ENCODE measurements around the gene GBF1. TPM values are rescaled to one million over a fixed set of nuclear protein-coding genes. Genes with fewer than 3 reads are reported as not detected.

GBF1 gene
- total RNA-seq, 2 experiments from 2014 or later: 28.8 to 30.9 TPM

DNA sequence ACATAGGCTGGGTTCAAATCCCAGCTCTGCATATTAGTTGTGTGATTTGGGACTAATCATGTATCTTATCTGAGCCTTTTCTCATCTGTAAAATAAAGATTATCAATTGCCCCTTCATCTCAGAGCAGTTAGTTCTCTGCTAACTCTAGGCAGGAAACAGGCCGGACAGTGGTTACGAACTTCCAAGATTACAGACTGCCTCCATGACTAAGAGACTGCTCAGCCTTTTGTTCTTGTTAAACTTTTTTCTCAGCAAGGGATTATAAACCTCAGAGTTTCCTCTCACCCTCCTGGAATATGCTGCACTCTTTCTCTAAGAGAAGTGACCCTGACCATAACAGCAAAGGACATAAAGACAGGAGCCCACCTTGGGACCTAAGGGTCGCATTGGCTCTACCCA lies 97.6 kb downstream of the GBF1 start:
- Mint-ChIP-seq H3K27me3 (no peaks in the 10 kb centered on the region), H3K9me3 (no peaks in the 10 kb centered on the region), H3K27ac (no peak overlapping the region), H3K4me1 (ENCODE audit: low read depth) (peaks cover 6% of the 10 kb centered on the region), H3K4me3 (no peak overlapping the region), H3K36me3 (ENCODE audit: low read depth) (peaks cover 40% of the 10 kb centered on the region)
- ATAC-seq (ENCODE audit: poor library complexity) (no peak), DNase-seq (no peak)
- H3K9me3 ChIP-seq (ENCODE audit: control insufficient read depth in 1 of 2, insufficient read depth in 1 of 2, low read length in 2 of 2): no peaks in the 10 kb centered on the region
- intact Hi-C loops (cut with DNase I, micrococcal nuclease): no loop called here
- no peak overlapping the region for H3K4me3 ChIP-seq (ENCODE audit: low read length)
- H3K27ac ChIP-seq (ENCODE audit: low read depth in 1 of 2, low read length in 2 of 2): no peak overlapping the region
- H3K4me1 ChIP-seq (ENCODE audit: insufficient read depth, low read length): no peaks in the 10 kb centered on the region
- H3K36me3 ChIP-seq (ENCODE audit: insufficient read depth, low read length): peaks cover 13% of the 10 kb centered on the region
- ChIA-PET CTCF (interaction anchor here (1.0 kb wide), 1 partner anchor 113 kb away, joined by 3 read pairs; no protein-coding TSS in a partner anchor), POLR2A (interaction anchor here (0.6 kb wide), 1 partner anchor 70 kb away, joined by 4 read pairs; no protein-coding TSS in a partner anchor)
- TF ChIP-seq, protein P1, sequence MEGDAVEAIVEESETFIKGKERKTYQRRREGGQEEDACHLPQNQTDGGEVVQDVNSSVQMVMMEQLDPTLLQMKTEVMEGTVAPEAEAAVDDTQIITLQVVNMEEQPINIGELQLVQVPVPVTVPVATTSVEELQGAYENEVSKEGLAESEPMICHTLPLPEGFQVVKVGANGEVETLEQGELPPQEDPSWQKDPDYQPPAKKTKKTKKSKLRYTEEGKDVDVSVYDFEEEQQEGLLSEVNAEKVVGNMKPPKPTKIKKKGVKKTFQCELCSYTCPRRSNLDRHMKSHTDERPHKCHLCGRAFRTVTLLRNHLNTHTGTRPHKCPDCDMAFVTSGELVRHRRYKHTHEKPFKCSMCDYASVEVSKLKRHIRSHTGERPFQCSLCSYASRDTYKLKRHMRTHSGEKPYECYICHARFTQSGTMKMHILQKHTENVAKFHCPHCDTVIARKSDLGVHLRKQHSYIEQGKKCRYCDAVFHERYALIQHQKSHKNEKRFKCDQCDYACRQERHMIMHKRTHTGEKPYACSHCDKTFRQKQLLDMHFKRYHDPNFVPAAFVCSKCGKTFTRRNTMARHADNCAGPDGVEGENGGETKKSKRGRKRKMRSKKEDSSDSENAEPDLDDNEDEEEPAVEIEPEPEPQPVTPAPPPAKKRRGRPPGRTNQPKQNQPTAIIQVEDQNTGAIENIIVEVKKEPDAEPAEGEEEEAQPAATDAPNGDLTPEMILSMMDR (IDR thresholded peaks at IDR 0.05): no peak
- H3K27me3 ChIP-seq (ENCODE audit: control insufficient read depth in 1 of 2, insufficient read depth in 2 of 2, low read length in 2 of 2): no peaks in the 10 kb centered on the region

DNA sequence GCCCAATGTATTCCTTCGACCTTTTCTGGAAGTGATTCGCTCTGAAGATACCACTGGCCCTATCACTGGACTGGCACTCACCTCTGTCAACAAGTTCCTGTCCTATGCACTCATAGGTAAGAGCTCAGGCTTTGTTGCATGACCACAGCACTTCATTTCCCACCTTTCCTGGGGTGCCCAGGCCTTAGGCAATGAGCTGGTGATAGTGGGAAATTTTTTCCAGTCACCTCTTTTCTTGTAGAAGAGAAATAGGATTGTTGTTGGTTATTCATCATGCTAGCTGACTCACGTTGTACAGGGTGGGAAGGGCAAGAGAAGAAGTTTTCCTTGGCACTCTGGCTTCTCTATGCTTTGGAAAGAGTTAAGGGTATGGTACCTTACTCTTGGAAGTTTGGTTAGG lies 98.7 kb downstream of the GBF1 start:
- TF ChIP-seq, protein P1 (IDR thresholded peaks at IDR 0.05): no peak
- H3K9me3 ChIP-seq (ENCODE audit: control insufficient read depth in 1 of 2, insufficient read depth in 1 of 2, low read length in 2 of 2): no peaks in the 10 kb centered on the region
- intact Hi-C loops (cut with DNase I, micrococcal nuclease): no loop called here
- Mint-ChIP-seq H3K9me3 (no peaks in the 10 kb centered on the region), H3K27me3 (no peaks in the 10 kb centered on the region), H3K4me1 (ENCODE audit: low read depth) (peaks cover 6% of the 10 kb centered on the region), H3K27ac (no peak overlapping the region), H3K36me3 (ENCODE audit: low read depth) (peaks cover 49% of the 10 kb centered on the region), H3K4me3 (no peak overlapping the region)
- ATAC-seq (ENCODE audit: poor library complexity): no peak
- ChIA-PET POLR2A (no interaction called here), CTCF (interaction anchor here (1.4 kb wide), 1 partner anchor 114 kb away, joined by 3 read pairs; no protein-coding TSS in a partner anchor)
- no peak overlapping the region for H3K27ac ChIP-seq (ENCODE audit: low read depth in 1 of 2, low read length in 2 of 2)
- H3K4me1 ChIP-seq (ENCODE audit: insufficient read depth, low read length): no peaks in the 10 kb centered on the region
- no peaks in the 10 kb centered on the region for H3K27me3 ChIP-seq (ENCODE audit: control insufficient read depth in 1 of 2, insufficient read depth in 2 of 2, low read length in 2 of 2)
- peaks cover 18% of the 10 kb centered on the region for H3K36me3 ChIP-seq (ENCODE audit: insufficient read depth, low read length)
- H3K4me3 ChIP-seq (ENCODE audit: low read length): no peak overlapping the region
- DNase-seq: no peak

DNA sequence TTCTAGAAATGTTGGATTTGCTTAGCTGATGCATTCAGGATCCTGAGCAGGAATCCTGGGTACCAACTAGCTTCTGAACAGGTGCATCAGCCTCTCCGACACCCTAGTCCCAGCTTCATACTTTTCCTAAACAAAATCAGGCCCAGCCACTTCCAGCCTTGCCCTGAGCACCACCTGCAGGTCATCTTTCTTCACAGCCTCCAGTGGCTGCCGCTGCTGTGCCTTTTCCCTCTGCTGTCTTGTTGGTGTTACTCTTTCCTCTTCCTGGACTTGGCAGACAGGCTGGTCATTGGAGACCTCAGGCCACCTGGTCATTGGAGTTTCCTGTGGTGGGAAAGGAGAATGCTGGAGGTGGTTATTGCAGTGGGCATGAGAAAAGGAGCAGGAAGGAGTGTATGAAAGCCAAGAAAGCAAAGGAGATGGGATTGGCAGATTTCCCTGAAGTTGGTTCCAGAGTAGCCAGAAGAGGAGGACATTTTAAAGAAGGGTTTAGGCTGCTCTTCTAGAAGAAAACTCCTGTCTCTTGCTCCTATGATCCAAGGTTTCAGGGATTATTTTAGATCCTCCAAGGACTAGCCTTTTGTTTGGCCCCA lies 102.0 kb downstream of the GBF1 start:
- DNase-seq (peak in 1 of 14 experiments; percentile 12), ATAC-seq (ENCODE audit: poor library complexity) (no peak)
- intact Hi-C loops (cut with DNase I, micrococcal nuclease): no loop called here
- ChIA-PET POLR2A (interaction anchor here (0.8 kb wide), 2 partner anchors 118 to 331 kb away, joined by 3 to 4 read pairs; no protein-coding TSS in a partner anchor), CTCF (interaction anchor here (1.1 to 2.2 kb wide), 3 partner anchors 115 to 118 kb away, joined by 3 to 11 read pairs (median 3); no protein-coding TSS in a partner anchor)
- Mint-ChIP-seq H3K4me1 (ENCODE audit: low read depth) (no peaks in the 10 kb centered on the region), H3K27ac (no peak overlapping the region), H3K4me3 (no peak overlapping the region), H3K27me3 (no peaks in the 10 kb centered on the region), H3K9me3 (no peaks in the 10 kb centered on the region), H3K36me3 (ENCODE audit: low read depth) (peaks cover 52% of the 10 kb centered on the region)
- H3K36me3 ChIP-seq (ENCODE audit: insufficient read depth, low read length): peaks cover 43% of the 10 kb centered on the region
- no peaks in the 10 kb centered on the region for H3K4me1 ChIP-seq (ENCODE audit: insufficient read depth, low read length)
- no peak overlapping the region for H3K4me3 ChIP-seq (ENCODE audit: low read length)
- H3K9me3 ChIP-seq (ENCODE audit: control insufficient read depth in 1 of 2, insufficient read depth in 1 of 2, low read length in 2 of 2): no peaks in the 10 kb centered on the region
- TF ChIP-seq, protein P1 (IDR thresholded peaks at IDR 0.05): no peak
- H3K27ac ChIP-seq (ENCODE audit: low read depth in 1 of 2, low read length in 2 of 2): no peak overlapping the region
- no peaks in the 10 kb centered on the region for H3K27me3 ChIP-seq (ENCODE audit: control insufficient read depth in 1 of 2, insufficient read depth in 2 of 2, low read length in 2 of 2)
